GM13976 (cell line): Measurements from ENCODE around the gene LSM10.

Source experiments
- DNase-seq: peaks from one replicate; pipeline ENCODE4 v3.0.0; 2012; ENCODE audit warnings: low spot score
- in situ Hi-C: fragments of 300-500 bp; cut with MboI; formaldehyde crosslinking; loops from one replicate; pipeline ENCODE4 v1.12.0; 2022; ENCODE audit warnings: low sequenced_read_pairs, mixed read lengths, inconsistent platforms; ENCODE audit not compliant: unreplicated experiment
- TF ChIP-seq, protein P1 (sequence below): IDR thresholded peaks from 2 replicates; pipeline ENCODE4 v1.5.1; 2012; ENCODE audit warnings: borderline replicate concordance, mild to moderate bottlenecking; ENCODE audit not compliant: insufficient read depth; ENCODE audit errors: extremely low read depth, missing control alignments, control extremely low read depth

Gene LSM10

DNA sequence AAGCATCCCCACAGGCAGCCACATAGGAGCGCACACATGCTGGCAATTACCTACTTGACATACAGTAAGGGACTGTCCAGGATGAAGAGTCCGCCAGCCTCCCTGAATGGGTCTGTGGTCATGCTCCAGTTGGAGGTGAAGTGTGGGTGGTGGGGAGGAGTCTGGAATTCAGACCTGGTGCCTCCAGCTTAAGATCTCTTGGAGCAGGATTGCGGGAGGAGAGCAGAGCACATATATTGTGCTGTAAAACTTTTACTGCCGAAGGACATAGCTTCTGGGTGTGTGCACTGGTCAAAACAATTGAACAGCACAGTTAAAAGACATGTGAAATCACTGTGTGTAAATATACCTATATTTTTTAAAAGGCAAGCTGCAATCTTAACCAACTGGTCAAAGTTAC, 29.9 kb downstream of the LSM10 start:
- TF ChIP-seq, protein P1, sequence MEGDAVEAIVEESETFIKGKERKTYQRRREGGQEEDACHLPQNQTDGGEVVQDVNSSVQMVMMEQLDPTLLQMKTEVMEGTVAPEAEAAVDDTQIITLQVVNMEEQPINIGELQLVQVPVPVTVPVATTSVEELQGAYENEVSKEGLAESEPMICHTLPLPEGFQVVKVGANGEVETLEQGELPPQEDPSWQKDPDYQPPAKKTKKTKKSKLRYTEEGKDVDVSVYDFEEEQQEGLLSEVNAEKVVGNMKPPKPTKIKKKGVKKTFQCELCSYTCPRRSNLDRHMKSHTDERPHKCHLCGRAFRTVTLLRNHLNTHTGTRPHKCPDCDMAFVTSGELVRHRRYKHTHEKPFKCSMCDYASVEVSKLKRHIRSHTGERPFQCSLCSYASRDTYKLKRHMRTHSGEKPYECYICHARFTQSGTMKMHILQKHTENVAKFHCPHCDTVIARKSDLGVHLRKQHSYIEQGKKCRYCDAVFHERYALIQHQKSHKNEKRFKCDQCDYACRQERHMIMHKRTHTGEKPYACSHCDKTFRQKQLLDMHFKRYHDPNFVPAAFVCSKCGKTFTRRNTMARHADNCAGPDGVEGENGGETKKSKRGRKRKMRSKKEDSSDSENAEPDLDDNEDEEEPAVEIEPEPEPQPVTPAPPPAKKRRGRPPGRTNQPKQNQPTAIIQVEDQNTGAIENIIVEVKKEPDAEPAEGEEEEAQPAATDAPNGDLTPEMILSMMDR, result no peak
- no peak for DNase-seq

DNA sequence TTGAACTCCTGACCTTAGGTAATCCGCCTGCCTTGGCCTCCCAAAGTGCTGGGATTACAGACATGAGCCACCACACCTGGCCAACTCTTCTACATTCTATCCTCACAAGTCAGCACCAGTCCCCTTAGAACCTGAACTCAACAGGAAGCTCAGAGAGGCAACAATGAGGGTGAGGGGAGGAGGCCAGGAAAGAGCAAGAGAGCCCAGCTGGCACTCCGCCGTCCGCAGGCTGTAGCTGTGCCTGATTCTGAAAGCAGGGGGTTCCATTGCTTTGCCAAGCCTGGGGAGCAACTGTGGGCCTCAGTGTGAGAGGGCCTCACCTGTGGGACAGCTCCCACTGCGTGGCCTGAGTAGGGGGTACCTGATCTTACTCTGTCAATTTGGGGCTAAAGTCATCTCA, 30.6 kb downstream of the LSM10 start:
- in situ Hi-C loops, result no loop called here
- no peak for DNase-seq
- TF ChIP-seq, protein P1, result no peak

More for the DNA sequence above, 29.9 kb downstream of the LSM10 start:
- in situ Hi-C loops, result no loop called here

DNA sequence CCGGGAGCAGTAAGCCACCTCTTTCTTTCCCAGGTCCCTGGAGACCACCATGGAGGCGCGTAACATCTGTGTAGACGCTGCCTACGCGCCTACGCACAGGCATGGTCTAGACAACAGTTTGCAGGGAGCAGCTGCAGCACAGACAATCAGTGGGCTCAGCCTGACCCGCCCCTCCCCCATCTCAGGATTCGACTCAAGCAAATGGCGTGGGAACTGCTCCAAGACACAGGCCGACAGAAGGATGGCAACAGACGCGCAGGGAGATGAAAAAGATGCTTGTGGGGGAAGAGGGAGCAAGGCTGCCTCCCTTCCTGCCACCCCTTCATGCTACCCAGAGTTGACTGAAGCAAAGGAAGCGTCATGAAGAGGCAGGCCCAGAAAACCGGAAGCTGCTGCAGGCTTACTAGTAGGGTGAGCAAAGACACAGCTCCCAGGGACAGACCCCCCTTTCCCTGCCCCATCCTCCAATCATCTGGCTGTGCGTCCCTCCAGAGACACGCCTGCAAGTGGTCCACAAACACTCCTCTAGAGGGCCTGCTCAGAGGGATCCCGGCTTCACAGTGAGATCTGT, 31.5 kb downstream of the LSM10 start:
- no peak for DNase-seq
- in situ Hi-C loops, result no loop called here
- TF ChIP-seq, protein P1, result no peak

DNA sequence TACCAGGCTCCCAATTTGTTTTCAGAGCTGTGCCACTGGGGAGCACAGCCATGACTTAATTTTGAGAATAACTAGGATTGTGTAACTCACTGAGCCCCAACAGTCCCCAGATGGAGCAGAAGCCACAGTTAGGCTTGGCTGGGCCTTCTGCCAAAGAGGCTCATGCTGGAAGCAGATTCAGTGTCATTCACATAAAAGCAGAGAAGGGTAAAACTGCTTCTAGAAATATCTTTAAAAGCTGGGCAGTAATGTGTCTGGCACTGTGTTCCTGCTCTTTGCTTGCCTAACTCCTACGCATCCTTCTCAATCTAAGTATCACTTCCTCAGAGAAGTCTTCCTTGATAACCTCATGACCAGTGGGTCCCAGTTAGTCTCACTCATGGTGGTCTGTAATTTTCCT, 32.3 kb downstream of the LSM10 start:
- TF ChIP-seq, protein P1, result no peak
- in situ Hi-C loops, result no loop called here
- DNase-seq, result no peak

DNA sequence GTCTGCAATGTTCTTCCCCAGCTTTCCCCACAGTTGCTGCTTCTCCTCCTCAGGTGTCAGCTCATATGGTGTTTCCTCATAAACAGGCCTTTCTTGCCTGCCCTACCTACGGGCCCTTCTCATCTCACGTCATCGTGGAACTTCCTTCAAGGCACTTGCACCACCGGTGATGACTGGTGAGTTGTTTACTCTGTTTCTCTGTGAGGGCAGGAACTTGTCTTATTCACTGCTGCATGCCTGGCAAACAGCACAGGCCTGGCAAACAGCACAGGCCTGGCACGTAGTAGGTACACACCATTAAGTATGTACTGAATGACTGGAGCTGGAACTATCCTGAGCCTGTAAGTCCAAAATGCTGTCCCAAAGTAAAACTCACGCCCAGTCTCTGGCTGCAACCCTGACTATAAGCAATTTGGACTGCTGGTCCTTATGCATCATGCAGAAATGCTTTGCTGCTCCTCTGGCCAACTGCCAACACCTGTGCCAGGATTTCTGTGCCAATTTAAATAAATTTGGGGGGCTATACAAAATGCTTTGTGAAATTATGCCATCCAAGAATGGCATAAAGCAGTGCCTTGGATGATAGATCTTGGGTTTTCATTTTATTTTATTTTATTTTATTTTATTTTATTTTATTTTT, 37.7 kb downstream of the LSM10 start:
- in situ Hi-C loops, result no loop called here
- DNase-seq, result no peak
- TF ChIP-seq, protein P1, result no peak

DNA sequence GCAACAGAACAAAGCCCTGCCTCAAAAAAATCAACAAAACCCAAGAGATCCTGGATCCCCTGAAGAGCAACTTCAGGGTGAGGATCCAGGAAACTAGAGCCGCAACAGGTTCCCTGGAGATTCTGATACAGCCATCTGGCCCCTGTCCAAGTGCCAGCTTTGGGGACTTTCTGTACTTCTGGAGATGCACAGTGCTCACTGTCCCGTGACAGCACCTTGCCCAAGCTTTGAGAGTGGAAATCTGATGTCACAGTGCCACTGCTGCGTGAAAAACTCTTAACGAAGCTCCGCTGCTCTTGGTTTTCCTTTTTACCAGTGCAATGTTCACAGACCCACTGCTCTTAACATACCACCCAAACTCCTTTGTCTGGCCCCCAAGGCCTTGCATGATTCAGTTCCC, 38.3 kb downstream of the LSM10 start:
- in situ Hi-C loops, result no loop called here
- TF ChIP-seq, protein P1, result no peak
- no peak for DNase-seq

DNA sequence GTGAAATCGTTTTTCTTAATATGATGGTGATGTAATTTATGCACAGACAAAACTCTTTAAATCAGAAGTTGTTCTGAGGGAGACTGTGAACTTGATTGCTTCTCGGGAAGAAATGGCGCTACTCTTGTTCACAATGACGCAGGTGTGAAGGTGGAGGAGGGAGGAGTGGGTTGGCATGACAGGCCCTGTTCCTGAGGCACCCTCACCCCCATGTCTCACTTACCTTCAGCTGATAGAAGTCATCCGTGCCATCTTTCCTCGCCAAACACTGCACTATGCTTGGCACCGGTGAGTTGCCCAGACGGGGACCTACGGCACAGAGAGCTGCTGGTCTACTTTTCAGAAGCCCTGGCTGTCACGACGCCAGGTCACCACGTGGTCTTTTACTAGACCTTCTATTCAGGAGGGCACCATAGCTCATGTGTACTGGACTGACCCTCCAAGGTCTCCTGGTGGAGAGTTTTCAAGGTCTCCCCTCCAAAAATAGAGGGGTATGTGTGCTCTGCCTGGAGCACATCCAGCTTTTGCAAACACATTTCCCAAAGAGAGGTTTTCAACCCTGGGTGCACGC, 39.1 kb downstream of the LSM10 start:
- no peak for DNase-seq
- in situ Hi-C loops, result no loop called here
- TF ChIP-seq, protein P1, result no peak
